PC-3 (cell line): ENCODE measurements around the gene MBOAT1. TPM values are rescaled to one million over a fixed set of nuclear protein-coding genes. Genes with fewer than 3 reads are reported as not detected.
"Not testable (repeated sequence)": the region's sequence is repeated elsewhere in the genome, so short reads cannot be mapped to it uniquely, and the experiment has no call there.

ENCODE experiments used
- ATAC-seq: fragments of 200-7000 bp; cut with Tn5 transposase; 2 replicates; pipeline ENCODE4 v1.9.1; 2020; ENCODE audit warnings: mild to moderate bottlenecking, moderate library complexity
- BruUV-seq: library from RNA; stranded (reverse); fragments of 400-500 nt; replicated peaks from 2 replicates; lab custom pipeline; 2021; lab: Mats Ljungman, UMichigan
- CTCF ChIA-PET: fragments of 300-600 bp; sonication (Branson Sonifier 250); formaldehyde crosslinking; loops from one replicate; lab custom pipeline; 2022; ENCODE audit warnings: antibody characterized with exemption; lab: Charles Lee
- POLR2A ChIA-PET: fragments of 300-600 bp; sonication (Branson Sonifier 250); formaldehyde crosslinking; loops from one replicate; lab custom pipeline; 2022; ENCODE audit warnings: antibody characterized with exemption; ENCODE audit not compliant: unreplicated experiment; lab: Charles Lee
- DNase-seq: peaks from one replicate; pipeline ENCODE4 v3.0.0-alpha.2; 2015
- H2AFZ ChIP-seq: fragments of 300-600 bp; sonication (generic); 2 replicates; pipeline ENCODE4 v1.6.0; 2016; ENCODE audit warnings: antibody characterized with exemption, low read length
- H3F3A ChIP-seq: fragments of 300-600 bp; sonication (generic); one replicate; pipeline ENCODE4 v1.6.0; 2017; ENCODE audit warnings: antibody characterized with exemption, low read length, control low read depth, mild to moderate bottlenecking; ENCODE audit not compliant: unreplicated experiment
- H3K27ac ChIP-seq: fragments of 300-600 bp; sonication (generic); 2 replicates; pipeline ENCODE4 v1.5.1; 2016; ENCODE audit warnings: mild to moderate bottlenecking, low read length
- H3K27me3 ChIP-seq: fragments of 300-600 bp; sonication (generic); 2 replicates; pipeline ENCODE4 v1.6.1; 2016; ENCODE audit warnings: low read length, mixed read lengths
- H3K36me3 ChIP-seq: fragments of 300-600 bp; sonication (generic); 2 replicates; pipeline ENCODE4 v1.6.1; 2016; ENCODE audit warnings: low read depth, mixed run types, low read length, mixed read lengths
- H3K4me1 ChIP-seq: fragments of 300-600 bp; sonication (generic); 2 replicates; pipeline ENCODE4 v1.5.1; 2016; ENCODE audit warnings: low read length; ENCODE audit not compliant: insufficient read depth
- H3K4me2 ChIP-seq: fragments of 300-600 bp; sonication (generic); 2 replicates; pipeline ENCODE4 v1.6.0; 2016; ENCODE audit warnings: low read length
- H3K4me3 ChIP-seq: fragments of 300-600 bp; sonication (generic); 2 replicates; pipeline ENCODE4 v1.5.1; 2016; ENCODE audit warnings: mild to moderate bottlenecking, low read length, mixed read lengths
- H3K79me2 ChIP-seq: fragments of 300-600 bp; sonication (generic); 2 replicates; pipeline ENCODE4 v1.6.1; 2017; ENCODE audit warnings: low read length, mixed read lengths
- H3K9ac ChIP-seq: fragments of 300-600 bp; sonication (generic); 2 replicates; pipeline ENCODE4 v1.6.0; 2016; ENCODE audit warnings: mild to moderate bottlenecking, low read length
- H3K9me2 ChIP-seq: fragments of 300-600 bp; sonication (generic); replicated peaks from 2 replicates; pipeline ENCODE4 v1.6.1; 2016; ENCODE audit warnings: mixed run types, low read length, mixed read lengths
- H3K9me3 ChIP-seq: fragments of 300-600 bp; sonication (generic); 2 replicates; pipeline ENCODE4 v1.6.1; 2016; ENCODE audit warnings: low read length, mixed read lengths
- H4K20me1 ChIP-seq: fragments of 300-600 bp; sonication (generic); 2 replicates; pipeline ENCODE4 v1.6.1; 2016; ENCODE audit warnings: low read length, mixed read lengths
- CTCF ChIP-seq: fragments of 300-600 bp; sonication (generic); conservative IDR thresholded peaks from 2 replicates; pipeline ENCODE4 v1.5.1; 2017; ENCODE audit warnings: antibody characterized with exemption, low read depth, mild to moderate bottlenecking, low read length
- EZH2 ChIP-seq: fragments of 300-600 bp; sonication (generic); IDR thresholded peaks from one replicate; pipeline ENCODE4 v1.6.1; 2017; ENCODE audit warnings: antibody characterized with exemption, mild to moderate bottlenecking, low read length; ENCODE audit not compliant: unreplicated experiment
- EZH2phosphoT487 ChIP-seq: fragments of 300-600 bp; sonication (generic); IDR thresholded peaks from 2 replicates; pipeline ENCODE4 v1.6.1; 2018; ENCODE audit warnings: mild to moderate bottlenecking, antibody characterized with exemption, low read length, borderline replicate concordance
- intact Hi-C: fragments of 100-400 bp; cut with micrococcal nuclease; formaldehyde crosslinking; loops from 2 replicates; pipeline ENCODE4 v1.9.0; 2023
- total RNA-seq: library from RNA; depleted of rRNA; stranded (reverse); fragments of >200 nt; gene quantifications from 2 replicates; pipeline ENCODE4 v1.2.3, GENCODE V29; 2014

Gene MBOAT1
- total RNA-seq, 1 experiment from 2014 or later, result 8.4 TPM

GRCh38 chr6:20251525-20251924 is 39.3 kb upstream of the MBOAT1 start:
- ChIA-PET CTCF (no interaction called here), POLR2A (no interaction called here)
- H3K27ac ChIP-seq, result no peak overlapping the region
- TF ChIP-seq CTCF, result no peak
- TF ChIP-seq EZH2phosphoT487, result no peak
- no peak for TF ChIP-seq EZH2
- H3K27me3 ChIP-seq, result no peaks in the 10 kb centered on the region
- no peak overlapping the region for H2AFZ ChIP-seq
- no peaks in the 10 kb centered on the region for H3F3A ChIP-seq
- no peak overlapping the region for H3K9ac ChIP-seq
- H3K4me2 ChIP-seq, result no peak overlapping the region
- BruUV-seq, result no TSS peak
- H3K4me1 ChIP-seq, result no peaks in the 10 kb centered on the region
- H3K79me2 ChIP-seq, result no peaks in the 10 kb centered on the region
- no peak overlapping the region for H3K4me3 ChIP-seq
- intact Hi-C loops, result no loop called here
- no peaks in the 10 kb centered on the region for H3K9me3 ChIP-seq
- no peaks in the 10 kb centered on the region for H3K36me3 ChIP-seq
- H3K9me2 ChIP-seq, result no peaks in the 10 kb centered on the region
- no peak for ATAC-seq
- DNase-seq, result no peak
- no peaks in the 10 kb centered on the region for H4K20me1 ChIP-seq

- Histone ChIP-seq H3K4me2 (no peak overlapping the region), H3K9ac (no peak overlapping the region), H3K9me2 (no peaks in the 10 kb centered on the region), H3K27ac (no peak overlapping the region), H3K36me3 (no peaks in the 10 kb centered on the region), H3K4me1 (no peaks in the 10 kb centered on the region), H3K27me3 (no peaks in the 10 kb centered on the region), H3K79me2 (no peaks in the 10 kb centered on the region), H2AFZ (no peak overlapping the region), H3F3A (no peaks in the 10 kb centered on the region), H4K20me1 (no peaks in the 10 kb centered on the region), H3K4me3 (no peak overlapping the region), H3K9me3 (no peaks in the 10 kb centered on the region)
- ChIA-PET POLR2A (no interaction called here), CTCF (no interaction called here)
- DNase-seq, result no peak
- no TSS peak for BruUV-seq
- TF ChIP-seq CTCF (no peak), EZH2phosphoT487 (no peak), EZH2 (no peak)
- intact Hi-C loops, result no loop called here
- no peak for ATAC-seq
These were observed 33.9 kb upstream of the MBOAT1 start for GRCh38 chr6:20246125-20246524.

GRCh38 chr6:20244807-20245681 is 32.8 kb upstream of the MBOAT1 start:
- H3K9ac ChIP-seq, H3K27ac ChIP-seq, ATAC-seq, intact Hi-C loops, H3K4me1 ChIP-seq, H3K4me2 ChIP-seq, H2AFZ ChIP-seq, H3K36me3 ChIP-seq, H3K9me2 ChIP-seq, H3K4me3 ChIP-seq, H3F3A ChIP-seq, H3K79me2 ChIP-seq, DNase-seq, BruUV-seq, CTCF ChIA-PET, H3K27me3 ChIP-seq, H3K9me3 ChIP-seq, H4K20me1 ChIP-seq, POLR2A ChIA-PET: not testable (repeated sequence)
